WTC11 (cell line): ENCODE measurements around the gene RILP. TPM values are rescaled to one million over a fixed set of nuclear protein-coding genes. Genes with fewer than 3 reads are reported as not detected.

Experiments used
- ATAC-seq: fragments of 200-7000 bp; cut with Tn5 transposase; 2 replicates; pipeline ENCODE4 v1.10.0; 2021; ENCODE audit warnings: mild to moderate bottlenecking, moderate library complexity
- CTCF ChIA-PET: fragments of 300-600 bp; sonication (Branson Sonifier 250); formaldehyde crosslinking; loops from one replicate; lab custom pipeline; 2021; ENCODE audit warnings: antibody characterized with exemption; lab: Charles Lee
- POLR2A ChIA-PET: fragments of 350-600 bp; sonication (Branson Sonifier 250); formaldehyde crosslinking; loops from one replicate; lab custom pipeline; 2021; ENCODE audit warnings: antibody characterized with exemption; lab: Charles Lee
- DNase-seq: peaks from one replicate; pipeline ENCODE4 v3.0.0; 2021; ENCODE audit warnings: low spot score
- H3K27ac Mint-ChIP-seq: 2 replicates; pipeline ENCODE4 v1.8.0; 2021; ENCODE audit warnings: mixed read lengths
- H3K27me3 Mint-ChIP-seq: 2 replicates; pipeline ENCODE4 v1.8.0; 2021; ENCODE audit warnings: low read depth, mild to moderate bottlenecking, moderate library complexity, mixed read lengths
- H3K36me3 Mint-ChIP-seq: 2 replicates; pipeline ENCODE4 v1.8.0; 2021; ENCODE audit warnings: mixed read lengths
- H3K4me1 Mint-ChIP-seq: 2 replicates; pipeline ENCODE4 v1.8.0; 2022; ENCODE audit warnings: mixed read lengths
- H3K4me3 Mint-ChIP-seq: 2 replicates; pipeline ENCODE4 v1.8.0; 2021; ENCODE audit warnings: mild to moderate bottlenecking, moderate library complexity, mixed read lengths
- H3K9me3 Mint-ChIP-seq: 2 replicates; pipeline ENCODE4 v1.8.0; 2021; ENCODE audit warnings: mixed read lengths
- ARID4B ChIP-seq: sonication (generic); formaldehyde crosslinking; IDR thresholded peaks from 2 replicates; pipeline ENCODE4 v1.8.0; 2023; ENCODE audit warnings: missing genetic modification reagents, mild to moderate bottlenecking, borderline replicate concordance
- E2F1 ChIP-seq: sonication (generic); formaldehyde crosslinking; IDR thresholded peaks from 2 replicates; pipeline ENCODE4 v1.8.0; 2022; ENCODE audit warnings: mild to moderate bottlenecking, missing genetic modification reagents
- E2F4 ChIP-seq: sonication (generic); formaldehyde crosslinking; IDR thresholded peaks from 2 replicates; pipeline ENCODE4 v1.8.1; 2022; ENCODE audit warnings: low read depth, mild to moderate bottlenecking, moderate library complexity, missing genetic modification reagents, borderline replicate concordance
- FOXJ3 ChIP-seq: sonication (generic); formaldehyde crosslinking; IDR thresholded peaks from 2 replicates; pipeline ENCODE4 v1.9.0; 2021; ENCODE audit warnings: missing genetic modification reagents, mild to moderate bottlenecking, borderline replicate concordance
- FOXP4 ChIP-seq: sonication (generic); formaldehyde crosslinking; IDR thresholded peaks from 2 replicates; pipeline ENCODE4 v1.8.0; 2022; ENCODE audit warnings: mild to moderate bottlenecking, missing genetic modification reagents
- NR2C2 ChIP-seq: sonication (generic); formaldehyde crosslinking; IDR thresholded peaks from 2 replicates; pipeline ENCODE4 v1.8.0; 2022; ENCODE audit warnings: mild to moderate bottlenecking, missing genetic modification reagents
- TCF7 ChIP-seq: sonication (generic); formaldehyde crosslinking; IDR thresholded peaks from 2 replicates; pipeline ENCODE4 v1.8.0; 2022; ENCODE audit warnings: mild to moderate bottlenecking, low read depth, missing genetic modification reagents, moderate library complexity
- ZBTB43 ChIP-seq: sonication (generic); formaldehyde crosslinking; IDR thresholded peaks from 2 replicates; pipeline ENCODE4 v1.8.1; 2023; ENCODE audit warnings: mild to moderate bottlenecking, missing genetic modification reagents
- ZNF512 ChIP-seq: sonication (generic); formaldehyde crosslinking; IDR thresholded peaks from 2 replicates; pipeline ENCODE4 v1.8.1; 2022; ENCODE audit warnings: missing genetic modification reagents, borderline replicate concordance
- ZNF532 ChIP-seq: fragments of 250-450 bp; sonication (Bioruptor Pico); IDR thresholded peaks from 2 replicates; pipeline ENCODE4 v1.9.0; 2021; ENCODE audit warnings: mild to moderate bottlenecking, borderline replicate concordance
- total RNA-seq: library from RNA; stranded (reverse); gene quantifications from 3 replicates; pipeline ENCODE4 v1.2.3, GENCODE V29; 2021

The RILP gene
- total RNA-seq, 1 experiment from 2014 or later: 11.7 TPM

- no peaks in the 10 kb centered on the region for H3K9me3 Mint-ChIP-seq
- H3K4me3 Mint-ChIP-seq: no peak overlapping the region
- TF ChIP-seq TCF7 (CRISPR knock-in tag) (no peak), FOXJ3 (CRISPR knock-in tag) (no peak), ZNF512 (no peak), ARID4B (CRISPR knock-in tag) (no peak), E2F4 (no peak), FOXP4 (no peak), ZBTB43 (CRISPR knock-in tag) (no peak)
- CTCF ChIA-PET: interaction anchor here (1.6 kb wide), 1 partner anchor 28 kb away, joined by 5 read pairs; the partner anchor contains the start of gene RILP
- POLR2A ChIA-PET: no interaction called here
- H3K27ac Mint-ChIP-seq: no peak overlapping the region
- DNase-seq (no peak), ATAC-seq (no peak)
- H3K36me3 Mint-ChIP-seq: peaks cover 94% of the 10 kb centered on the region
- H3K27me3 Mint-ChIP-seq: no peaks in the 10 kb centered on the region
- H3K4me1 Mint-ChIP-seq: no peaks in the 10 kb centered on the region
These were observed 26.7 kb upstream of the RILP start for GRCh38 chr17:1676401-1676800.

- CTCF ChIA-PET: interaction anchor here (1.0 to 1.3 kb wide), 2 partner anchors 11 to 24 kb away, joined by 3 to 4 read pairs; partner anchors contain the start of gene RILP
- no peak for TF ChIP-seq ZBTB43 (CRISPR knock-in tag)
- TF ChIP-seq E2F1: no peak
- TF ChIP-seq NR2C2: no peak
- no peak for TF ChIP-seq ZNF532
- no peak for TF ChIP-seq E2F4
These were observed 23.5 kb upstream of the RILP start for GRCh38 chr17:1673041-1673785.

More at GRCh38 chr17:1673041-1673785, 23.5 kb upstream of the RILP start:
- H3K27me3 Mint-ChIP-seq: no peaks in the 10 kb centered on the region
- ATAC-seq (no peak), DNase-seq (no peak)
- H3K9me3 Mint-ChIP-seq: no peaks in the 10 kb centered on the region
- no peaks in the 10 kb centered on the region for H3K4me1 Mint-ChIP-seq
- no peak overlapping the region for H3K4me3 Mint-ChIP-seq
- H3K27ac Mint-ChIP-seq: no peak overlapping the region
- peaks cover 89% of the 10 kb centered on the region for H3K36me3 Mint-ChIP-seq
- POLR2A ChIA-PET: no interaction called here
